Measurements from ENCODE around the gene JARID2. TPM values are rescaled to one million over a fixed set of nuclear protein-coding genes. Genes with fewer than 3 reads are reported as not detected.

Gene JARID2
- total and polyA plus RNA-seq, 11 donors: 3.5 to 12.2 (median 7.5) TPM

GRCh38 chr6:15375018-15375417 lies 129.1 kb downstream of the JARID2 start:
- WGBS, 4 donors: 96 to 100% (median 98%) methylated on average over 2 of the region's 2 CpGs
- H3K27ac ChIP-seq: no peak overlapping the region
- DNase-seq: no peak
- intact Hi-C loops (cut with DNase I): loop anchor here in 1 of 10 donors (10.0 kb wide), 1 partner anchor 110 kb away; no protein-coding TSS in a partner anchor
- no peak for TF ChIP-seq CTCF (IDR thresholded peaks at IDR 0.05)
- no peak for TF ChIP-seq POLR2A (IDR thresholded peaks at IDR 0.05)
- no peaks in the 10 kb centered on the region for H3K9me3 ChIP-seq
- no peak for ATAC-seq
- H3K4me3 ChIP-seq: no peak overlapping the region
- H3K36me3 ChIP-seq: peaks cover 0 to 12% (median 0%) of the 10 kb centered on the region in 9 donors
- H3K27me3 ChIP-seq: no peaks in the 10 kb centered on the region
- H3K4me1 ChIP-seq: peaks cover 0 to 52% (median 25%) of the 10 kb centered on the region in 12 donors

GRCh38 chr6:15375638-15376290 lies 129.9 kb downstream of the JARID2 start:
- intact Hi-C loops (cut with DNase I): loop anchor here in 1 of 10 donors (10.0 kb wide), 1 partner anchor 111 kb away; no protein-coding TSS in a partner anchor
- H3K4me1 ChIP-seq: peaks cover 0 to 58% (median 21%) of the 10 kb centered on the region in 12 donors
- no peak for ATAC-seq
- TF ChIP-seq CTCF (IDR thresholded peaks at IDR 0.05): no peak
- TF ChIP-seq POLR2A (IDR thresholded peaks at IDR 0.05): no peak
- DNase-seq: no peak
- 85 to 95% (median 92%) methylated on average over 4 of the region's 4 CpGs for WGBS, 4 donors
- no peak overlapping the region for H3K4me3 ChIP-seq
- no peak overlapping the region for H3K27ac ChIP-seq
- peaks cover 0 to 12% (median 0%) of the 10 kb centered on the region in 9 donors for H3K36me3 ChIP-seq
- H3K9me3 ChIP-seq: no peaks in the 10 kb centered on the region
- no peaks in the 10 kb centered on the region for H3K27me3 ChIP-seq

- ATAC-seq: no peak
- intact Hi-C loops (cut with DNase I): loop anchor here in 1 of 10 donors (10.0 kb wide), 1 partner anchor 112 kb away; no protein-coding TSS in a partner anchor
- no peaks in the 10 kb centered on the region for H3K9me3 ChIP-seq
- H3K4me1 ChIP-seq: peaks cover 0 to 48% (median 14%) of the 10 kb centered on the region in 12 donors
- H3K36me3 ChIP-seq: peaks cover 0 to 12% (median 0%) of the 10 kb centered on the region in 9 donors
- no peak overlapping the region for H3K27ac ChIP-seq
- H3K27me3 ChIP-seq: no peaks in the 10 kb centered on the region
- WGBS, 4 donors: 85 to 89% (median 88%) methylated on average over 5 of the region's 5 CpGs
- no peak for TF ChIP-seq CTCF (IDR thresholded peaks at IDR 0.05)
- no peak for TF ChIP-seq POLR2A (IDR thresholded peaks at IDR 0.05)
- no peak overlapping the region for H3K4me3 ChIP-seq
- no peak for DNase-seq
Observed at GRCh38 chr6:15376900-15377487, 131.1 kb downstream of the JARID2 start.

- 87 to 90% (median 88%) methylated on average over 1 of the region's 1 CpG for WGBS, 4 donors
- ATAC-seq: no peak
- intact Hi-C loops (cut with DNase I): loop anchor here in 1 of 10 donors (10.0 kb wide), 1 partner anchor 113 kb away; no protein-coding TSS in a partner anchor
- Histone ChIP-seq H3K36me3 (peaks cover 0 to 12% (median 0%) of the 10 kb centered on the region in 9 donors), H3K27ac (no peak overlapping the region), H3K4me1 (peaks cover 0 to 41% (median 11%) of the 10 kb centered on the region in 12 donors), H3K27me3 (no peaks in the 10 kb centered on the region), H3K4me3 (no peak overlapping the region), H3K9me3 (no peaks in the 10 kb centered on the region)
- TF ChIP-seq POLR2A (IDR thresholded peaks at IDR 0.05) (no peak), CTCF (IDR thresholded peaks at IDR 0.05) (no peak)
- DNase-seq: no peak
Observed at GRCh38 chr6:15378272-15378671, 132.4 kb downstream of the JARID2 start.

Data from heart left ventricle (tissue), 16 donors.